ENCODE measurements around the gene SST. TPM values are rescaled to one million over a fixed set of nuclear protein-coding genes. Genes with fewer than 3 reads are reported as not detected.

Gene SST
- polyA plus RNA-seq, 1 donor from 2014 or later = 9.7 TPM

DNA sequence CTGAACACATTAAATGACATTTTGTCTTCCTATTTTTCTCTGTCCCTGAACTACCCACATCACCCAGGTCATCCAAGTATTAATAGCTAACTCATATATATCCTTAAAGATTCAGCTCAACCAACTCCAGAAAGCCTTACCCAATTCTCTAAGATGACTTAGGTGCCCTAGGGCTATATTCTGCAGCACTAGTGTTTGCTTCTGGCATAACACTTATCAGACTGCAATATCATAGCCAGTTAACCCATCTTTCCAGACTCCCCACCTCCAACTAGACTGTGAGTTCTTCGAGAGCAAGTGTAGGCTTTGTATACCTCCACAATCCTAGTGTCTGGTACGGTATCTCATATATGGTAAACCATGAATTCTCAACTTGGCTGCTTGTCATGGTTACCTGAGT is 50.7 kb downstream of the SST start:
- TF ChIP-seq EZH2 (IDR thresholded peaks at IDR 0.05; ENCODE audit: borderline replicate concordance, insufficient read depth, low read length, poor library complexity, severe bottlenecking) = no peak
- no peak for TF ChIP-seq MXI1 (conservative IDR thresholded peaks at IDR 0.05; ENCODE audit: poor library complexity, severe bottlenecking)
- no peak for TF ChIP-seq SMC3 (conservative IDR thresholded peaks at IDR 0.05; ENCODE audit: poor library complexity)
- no peak for TF ChIP-seq REST (IDR thresholded peaks at IDR 0.05; ENCODE audit: borderline replicate concordance)
- TF ChIP-seq TAF1 (IDR thresholded peaks at IDR 0.05; ENCODE audit: low read depth) = no peak
- TF ChIP-seq EP300 (conservative IDR thresholded peaks at IDR 0.05; ENCODE audit: poor library complexity, severe bottlenecking) = no peak
- no peak for TF ChIP-seq POLR2AphosphoS5 (IDR thresholded peaks at IDR 0.05)
- TF ChIP-seq CTCF (IDR thresholded peaks at IDR 0.05; ENCODE audit: poor library complexity, severe bottlenecking) = no peak
- no peak for TF ChIP-seq RAD21 (conservative IDR thresholded peaks at IDR 0.05)
- Histone ChIP-seq H3K27me3 (ENCODE audit: insufficient read depth, low read depth, low read length) (peaks cover 8% of the 10 kb centered on the region), H3K27ac (ENCODE audit: low read length) (no peak overlapping the region), H3K9me3 (ENCODE audit: low read length) (no peaks in the 10 kb centered on the region), H3F3A (ENCODE audit: insufficient read depth, low read length, poor library complexity, severe bottlenecking) (no peaks in the 10 kb centered on the region), H4K20me1 (ENCODE audit: insufficient read depth) (no peaks in the 10 kb centered on the region), H3K4me2 (ENCODE audit: low read length) (no peak overlapping the region), H2AFZ (ENCODE audit: low read depth, low read length) (no peak overlapping the region), H3K79me2 (replicated peaks; ENCODE audit: insufficient read depth, low read length) (no peaks in the 10 kb centered on the region), H3K4me3 (ENCODE audit: low read length) (no peak overlapping the region), H3K9ac (ENCODE audit: low read length) (no peak overlapping the region), H3K9me2 (ENCODE audit: insufficient read depth, low read length) (no peaks in the 10 kb centered on the region), H3K36me3 (ENCODE audit: insufficient read depth, low read length) (no peaks in the 10 kb centered on the region)

Other genes starting within 250 kb of the SST start
- gene RTP2, start 32.2 kb upstream of the SST start, polyA plus RNA-seq = not detected in 2 replicates
- 4.3 and 5.2 TPM in 2 replicates for gene BCL6, start 75.1 kb upstream of the SST start, polyA plus RNA-seq

Measured in neural cell (in vitro differentiated cells).